PFSK-1 (cell line): ENCODE results near the gene SNX5.

ENCODE experiments used
- FOXP2 ChIP-seq: optimal IDR thresholded peaks from 2 replicates; pipeline ENCODE3; 2011; ENCODE audit warnings: borderline replicate concordance, control low read depth, inconsistent platforms; ENCODE audit not compliant: insufficient read depth; ENCODE audit errors: extremely low read length, extremely low read depth
- POLR2AphosphoS5 ChIP-seq: IDR thresholded peaks from 2 replicates; pipeline ENCODE4 v1.6.1; 2012; ENCODE audit warnings: low read depth, mild to moderate bottlenecking, control low read depth, low read length, moderate library complexity
- REST ChIP-seq, 2 experiments: IDR thresholded peaks; 2 replicates each; pipeline versions ENCODE4 v1.6.1 to v1.8.0; 2011 to 2012; ENCODE audit warnings: low read depth in 2 of 2, low read length in 2 of 2, control low read depth in 1 of 2, inconsistent platforms in 1 of 2, mild to moderate bottlenecking in 1 of 2, moderate library complexity in 1 of 2; ENCODE audit not compliant: insufficient read depth in 1 of 2
- SIN3A ChIP-seq: IDR thresholded peaks from 2 replicates; pipeline ENCODE4 v1.6.1; 2012; ENCODE audit warnings: mild to moderate bottlenecking, low read length, moderate library complexity, borderline replicate concordance; ENCODE audit not compliant: insufficient read depth
- TAF1 ChIP-seq: IDR thresholded peaks from 2 replicates; pipeline ENCODE4 v1.6.1; 2012; ENCODE audit warnings: low read length, control low read depth, borderline replicate concordance; ENCODE audit not compliant: insufficient read depth

GRCh38 chr20:17968366-17969277, at the start of gene SNX5, which contains the start of gene MGME1:
- TF ChIP-seq POLR2AphosphoS5 (peak; percentile 95), SIN3A (peak; percentile 37; the same call in 1 of the 2 replicates), TAF1 (peak; percentile 84), REST (IDR thresholded peaks at IDR 0.05; ENCODE audit: insufficient read depth in 1 of 2, low read depth in 2 of 2, low read length in 2 of 2) (peak; percentile 12 to 23; a peak in 1 of 4 replicates), FOXP2 (peak; percentile 49)
